ENCODE results near the gene NACC1. TPM values are rescaled to one million over a fixed set of nuclear protein-coding genes. Genes with fewer than 3 reads are reported as not detected.

NACC1 gene
- total RNA-seq, 1 experiment from 2014 or later = 237 TPM

GRCh38 chr19:13117176-13117771 is 790 bp upstream of the NACC1 start:
- DNase-seq (ENCODE audit: low spot score) = no peak
- no peaks in the 10 kb centered on the region; the same call in 1 of the 2 replicates for H3K27me3 Mint-ChIP-seq (ENCODE audit: low read depth)
- no peaks in the 10 kb centered on the region for H3K9me3 Mint-ChIP-seq
- ATAC-seq = no peak
- TF ChIP-seq GTF2I (CRISPR knock-in tag; conservative IDR thresholded peaks at IDR 0.05) (no peak), ELF4 (CRISPR knock-in tag; IDR thresholded peaks at IDR 0.05; ENCODE audit: low read depth) (no peak), E2F4 (CRISPR knock-in tag; IDR thresholded peaks at IDR 0.05; ENCODE audit: borderline replicate concordance, low read depth) (no peak)
- peak overlapping the region; percentile 96 for H3K4me3 Mint-ChIP-seq
- H3K4me1 Mint-ChIP-seq = peaks cover 48% of the 10 kb centered on the region
- peaks cover 11% of the 10 kb centered on the region; the same call in 1 of the 2 replicates for H3K36me3 Mint-ChIP-seq
- POLR2A ChIA-PET = interaction anchor here (0.5 to 3.3 kb wide), 10 partner anchors 9 to 152 kb away, joined by 3 to 30 read pairs (median 6); partner anchors contain the start of genes IER2 and STX10
- H3K27ac Mint-ChIP-seq = peak overlapping the region; percentile 98
- CTCF ChIA-PET = interaction anchor here (0.5 to 3.7 kb wide), 9 partner anchors 12 to 152 kb away, joined by 3 to 16 read pairs (median 6); no protein-coding TSS in a partner anchor

- CTCF ChIA-PET = interaction anchor here (0.7 to 3.7 kb wide), 14 partner anchors 10 to 153 kb away, joined by 3 to 16 read pairs (median 6); partner anchors contain the start of genes IER2 and STX10
- peaks cover 11% of the 10 kb centered on the region; the same call in 1 of the 2 replicates for H3K36me3 Mint-ChIP-seq
- H3K27ac Mint-ChIP-seq = no peak overlapping the region
These were observed 545 bp downstream of the NACC1 start for GRCh38 chr19:13118424-13119193.

More at GRCh38 chr19:13118424-13119193, 545 bp downstream of the NACC1 start:
- peak; percentile 96 for DNase-seq (ENCODE audit: low spot score)
- Mint-ChIP-seq H3K9me3 (no peaks in the 10 kb centered on the region), H3K4me3 (peak overlapping the region; percentile 77), H3K27me3 (ENCODE audit: low read depth) (no peaks in the 10 kb centered on the region; the same call in 1 of the 2 replicates), H3K4me1 (peaks cover 57% of the 10 kb centered on the region)
- ATAC-seq = peak; percentile 77
- POLR2A ChIA-PET = interaction anchor here (0.7 to 3.3 kb wide), 9 partner anchors 14 to 228 kb away, joined by 3 to 30 read pairs (median 5); partner anchors contain the start of genes GCDH, IER2 and STX10
- TF ChIP-seq ARID4B (CRISPR knock-in tag; IDR thresholded peaks at IDR 0.05; ENCODE audit: borderline replicate concordance) (peak; percentile 69; the same call in 1 of the 2 replicates), TP53 (CRISPR knock-in tag; IDR thresholded peaks at IDR 0.05) (0 out of 2 replicates have a peak, but pooled peaks have one; percentile 25), USF1 (CRISPR knock-in tag; IDR thresholded peaks at IDR 0.05) (0 out of 2 replicates have a peak, but pooled peaks have one; percentile 11), MYBL2 (CRISPR knock-in tag; IDR thresholded peaks at IDR 0.05) (0 out of 2 replicates have a peak, but pooled peaks have one; percentile 21), ETV6 (CRISPR knock-in tag; IDR thresholded peaks at IDR 0.05) (no peak), ZNF281 (CRISPR knock-in tag; IDR thresholded peaks at IDR 0.05) (peak; percentile 85), SP1 (CRISPR knock-in tag; conservative IDR thresholded peaks at IDR 0.05) (peak; percentile 83), GRHL2 (CRISPR knock-in tag; IDR thresholded peaks at IDR 0.05; ENCODE audit: insufficient replicate concordance, severe bottlenecking) (no peak), JUN (CRISPR knock-in tag; IDR thresholded peaks at IDR 0.05) (peak; percentile 82; the same call in 1 of the 2 replicates), FOXJ3 (CRISPR knock-in tag; IDR thresholded peaks at IDR 0.05; ENCODE audit: borderline replicate concordance) (no peak), USF2 (CRISPR knock-in tag; IDR thresholded peaks at IDR 0.05) (peak; percentile 61), NFYB (CRISPR knock-in tag; conservative IDR thresholded peaks at IDR 0.05; ENCODE audit: low read depth) (no peak)
